ENCODE results near the gene PIK3C2A.
"Not testable (repeated sequence)": the region's sequence is repeated elsewhere in the genome, so short reads cannot be mapped to it uniquely, and the experiment has no call there.

PIK3C2A gene, protein sequence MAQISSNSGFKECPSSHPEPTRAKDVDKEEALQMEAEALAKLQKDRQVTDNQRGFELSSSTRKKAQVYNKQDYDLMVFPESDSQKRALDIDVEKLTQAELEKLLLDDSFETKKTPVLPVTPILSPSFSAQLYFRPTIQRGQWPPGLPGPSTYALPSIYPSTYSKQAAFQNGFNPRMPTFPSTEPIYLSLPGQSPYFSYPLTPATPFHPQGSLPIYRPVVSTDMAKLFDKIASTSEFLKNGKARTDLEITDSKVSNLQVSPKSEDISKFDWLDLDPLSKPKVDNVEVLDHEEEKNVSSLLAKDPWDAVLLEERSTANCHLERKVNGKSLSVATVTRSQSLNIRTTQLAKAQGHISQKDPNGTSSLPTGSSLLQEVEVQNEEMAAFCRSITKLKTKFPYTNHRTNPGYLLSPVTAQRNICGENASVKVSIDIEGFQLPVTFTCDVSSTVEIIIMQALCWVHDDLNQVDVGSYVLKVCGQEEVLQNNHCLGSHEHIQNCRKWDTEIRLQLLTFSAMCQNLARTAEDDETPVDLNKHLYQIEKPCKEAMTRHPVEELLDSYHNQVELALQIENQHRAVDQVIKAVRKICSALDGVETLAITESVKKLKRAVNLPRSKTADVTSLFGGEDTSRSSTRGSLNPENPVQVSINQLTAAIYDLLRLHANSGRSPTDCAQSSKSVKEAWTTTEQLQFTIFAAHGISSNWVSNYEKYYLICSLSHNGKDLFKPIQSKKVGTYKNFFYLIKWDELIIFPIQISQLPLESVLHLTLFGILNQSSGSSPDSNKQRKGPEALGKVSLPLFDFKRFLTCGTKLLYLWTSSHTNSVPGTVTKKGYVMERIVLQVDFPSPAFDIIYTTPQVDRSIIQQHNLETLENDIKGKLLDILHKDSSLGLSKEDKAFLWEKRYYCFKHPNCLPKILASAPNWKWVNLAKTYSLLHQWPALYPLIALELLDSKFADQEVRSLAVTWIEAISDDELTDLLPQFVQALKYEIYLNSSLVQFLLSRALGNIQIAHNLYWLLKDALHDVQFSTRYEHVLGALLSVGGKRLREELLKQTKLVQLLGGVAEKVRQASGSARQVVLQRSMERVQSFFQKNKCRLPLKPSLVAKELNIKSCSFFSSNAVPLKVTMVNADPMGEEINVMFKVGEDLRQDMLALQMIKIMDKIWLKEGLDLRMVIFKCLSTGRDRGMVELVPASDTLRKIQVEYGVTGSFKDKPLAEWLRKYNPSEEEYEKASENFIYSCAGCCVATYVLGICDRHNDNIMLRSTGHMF (N-terminal part only)

DNA sequence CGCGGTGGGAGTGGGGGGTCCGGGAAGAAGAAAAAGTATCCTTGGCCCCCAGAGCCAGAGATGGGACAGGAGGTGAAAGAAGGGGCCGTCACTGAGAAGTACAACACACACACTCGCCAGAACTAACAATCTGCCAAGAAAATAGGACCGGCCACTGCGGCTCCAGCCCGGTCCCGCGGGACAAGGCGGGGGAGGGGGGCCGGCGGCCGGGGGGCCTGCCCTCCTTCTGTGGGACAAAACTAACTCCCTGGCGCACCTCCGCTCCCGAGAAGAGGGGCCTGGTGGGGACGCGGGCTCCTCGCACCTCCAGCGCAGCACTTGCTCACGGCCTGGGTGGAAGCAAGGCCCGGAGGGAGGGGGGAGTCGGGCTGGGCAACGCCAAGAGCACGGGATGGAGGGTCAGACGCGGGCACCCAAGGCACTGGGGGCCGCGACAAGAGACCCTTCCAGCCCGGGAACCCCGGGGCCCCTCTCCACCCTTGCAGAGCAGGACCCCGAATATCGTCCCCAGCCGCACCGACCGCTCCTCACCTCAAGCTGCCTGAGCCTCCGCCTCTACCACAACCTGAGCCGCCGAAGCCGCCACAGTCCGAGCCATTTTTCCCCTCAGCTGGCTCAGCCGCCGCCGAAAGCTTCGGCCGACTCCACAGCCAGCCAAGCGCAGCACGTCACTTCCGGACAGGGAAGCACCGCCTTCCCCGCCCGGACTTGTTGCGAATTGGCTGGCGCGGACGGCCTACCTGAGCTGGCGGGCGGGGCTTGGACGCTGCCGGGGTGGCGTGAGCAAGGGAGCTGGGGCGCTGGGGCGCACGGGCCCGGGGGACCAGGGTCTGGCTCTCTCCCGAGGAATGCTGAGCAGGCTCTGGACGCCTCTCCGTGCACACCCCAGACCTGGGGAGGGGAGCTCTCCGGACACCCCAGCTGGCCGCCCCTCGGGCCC, at the start of gene PIK3C2A:
TSS of gene PIK3C2A (minus strand) at position 670 of the 940 bp plus-strand sequence. CDS start 38,245 bp downstream, outside the sequence.
- DNase-seq (ENCODE audit: low read depth in 1 of 2, low spot score in 1 of 2), result peak; percentile 82 to 91

DNA sequence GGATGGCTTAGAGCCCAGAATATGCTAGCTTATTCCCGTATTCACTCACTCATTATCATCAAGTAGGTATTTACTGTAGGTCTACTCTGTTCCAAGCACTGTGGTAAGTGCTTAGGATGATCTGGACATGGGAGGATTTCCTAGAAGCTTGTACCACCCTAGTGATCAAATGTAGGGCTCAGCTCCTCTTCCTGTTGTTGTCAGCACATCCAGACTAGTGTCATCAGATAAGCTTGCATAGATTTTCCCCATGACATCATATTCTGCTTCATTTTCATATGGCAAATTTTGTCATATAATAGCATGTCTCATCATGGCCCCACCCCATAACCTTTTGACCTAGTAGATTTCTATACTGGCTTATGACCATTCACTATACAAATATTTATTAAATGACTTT, 49.4 kb upstream of the PIK3C2A start:
- DNase-seq (ENCODE audit: low read depth in 1 of 2, low spot score in 1 of 2), result no peak

DNA sequence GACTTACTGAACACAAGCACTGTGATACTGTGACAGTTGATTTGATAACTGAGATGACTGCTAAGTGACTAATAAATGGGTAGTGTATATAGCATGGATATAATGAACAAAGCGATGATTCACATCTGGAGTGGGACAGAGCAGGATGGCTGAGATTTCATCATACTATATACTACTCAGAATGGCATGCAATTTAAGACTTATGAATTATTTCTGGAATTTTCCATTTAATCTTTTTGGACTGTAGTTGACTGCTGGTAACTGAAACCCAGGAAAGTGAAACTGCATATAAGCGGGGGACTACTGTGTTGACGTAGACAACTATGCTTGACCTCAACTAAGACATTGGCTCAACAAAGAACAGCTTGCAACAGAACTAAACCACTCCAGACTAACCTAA, 48.7 kb upstream of the PIK3C2A start:
- DNase-seq (ENCODE audit: low read depth in 1 of 2, low spot score in 1 of 2), result no peak

DNA sequence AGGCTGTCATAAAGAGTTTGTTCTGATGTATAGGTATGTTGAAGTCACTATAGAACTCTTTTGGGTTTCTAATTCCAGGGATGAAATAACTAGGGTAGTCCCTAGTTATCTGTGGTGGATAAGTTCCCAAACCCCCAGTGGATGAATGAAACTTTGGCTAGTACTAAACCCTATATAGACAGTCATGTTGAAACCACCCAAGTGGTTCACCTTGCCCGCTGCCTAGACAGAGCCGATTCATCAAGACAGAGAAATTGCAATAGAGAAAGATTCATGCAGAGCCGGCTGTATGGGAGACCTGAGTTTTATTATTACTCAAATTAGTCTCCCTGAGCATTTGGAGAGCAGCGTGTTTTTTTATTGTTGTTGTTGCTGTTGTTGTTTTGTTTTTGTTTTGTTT, 44.9 kb upstream of the PIK3C2A start:
- DNase-seq (ENCODE audit: low read depth in 1 of 2, low spot score in 1 of 2), result no peak

DNA sequence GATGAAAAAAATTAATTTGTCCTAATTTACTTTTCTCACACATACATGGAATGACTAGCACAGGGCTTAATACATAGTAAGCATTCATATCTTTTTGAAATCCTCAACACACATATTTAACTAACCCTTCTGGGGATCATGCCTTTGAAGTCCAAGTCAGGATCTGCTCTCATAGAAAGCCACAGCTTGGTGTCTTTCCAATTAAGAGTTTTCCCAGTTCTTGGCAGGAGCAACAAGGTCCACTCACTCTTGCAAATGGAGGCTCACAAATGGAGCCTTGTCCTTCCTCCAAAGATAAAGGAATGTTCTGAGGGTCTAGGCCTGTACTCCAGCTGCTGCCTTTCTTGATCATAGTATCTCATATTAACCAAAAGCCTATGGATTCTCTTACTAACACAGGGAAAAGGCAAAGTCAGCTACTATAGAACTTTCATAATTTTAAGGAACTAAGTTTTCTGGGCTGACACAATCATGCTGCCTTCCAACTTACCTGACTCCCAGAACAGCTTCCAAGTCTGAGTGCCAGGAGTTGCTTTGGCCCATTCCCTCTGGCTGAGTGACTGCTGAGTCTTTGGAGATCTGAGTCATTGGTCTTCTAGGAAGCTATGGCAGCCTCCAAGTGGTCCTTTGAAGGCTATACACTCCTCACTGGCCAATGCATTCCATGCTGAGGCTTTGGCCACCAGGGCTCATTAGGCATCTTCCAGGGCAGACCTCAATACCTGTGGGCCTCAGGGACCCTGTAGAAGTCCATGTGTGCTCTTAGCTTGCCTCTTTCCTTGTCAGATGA, 43.0 kb upstream of the PIK3C2A start:
- no peak for DNase-seq (ENCODE audit: low read depth in 1 of 2, low spot score in 1 of 2)

DNA sequence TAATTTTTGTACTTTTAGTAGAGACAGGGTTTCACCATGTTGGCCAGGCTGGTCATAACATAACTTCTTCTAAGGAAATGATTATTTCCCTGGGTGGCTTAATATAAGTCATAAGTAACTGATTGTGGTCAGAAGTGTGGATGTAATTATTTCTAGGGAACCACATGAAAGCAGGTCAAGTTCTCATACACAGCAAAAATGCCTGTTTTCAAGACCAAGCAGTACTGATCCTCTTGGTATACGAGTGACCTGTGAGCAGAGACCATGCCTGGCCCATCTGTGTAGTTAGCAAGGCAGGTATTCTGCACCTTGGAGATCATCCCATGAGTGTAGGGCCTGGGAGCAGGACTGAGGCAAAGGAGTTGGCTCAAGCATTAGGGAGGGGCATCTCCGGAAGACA, 36.3 kb upstream of the PIK3C2A start:
- no peak for DNase-seq (ENCODE audit: low read depth in 1 of 2, low spot score in 1 of 2)

DNA sequence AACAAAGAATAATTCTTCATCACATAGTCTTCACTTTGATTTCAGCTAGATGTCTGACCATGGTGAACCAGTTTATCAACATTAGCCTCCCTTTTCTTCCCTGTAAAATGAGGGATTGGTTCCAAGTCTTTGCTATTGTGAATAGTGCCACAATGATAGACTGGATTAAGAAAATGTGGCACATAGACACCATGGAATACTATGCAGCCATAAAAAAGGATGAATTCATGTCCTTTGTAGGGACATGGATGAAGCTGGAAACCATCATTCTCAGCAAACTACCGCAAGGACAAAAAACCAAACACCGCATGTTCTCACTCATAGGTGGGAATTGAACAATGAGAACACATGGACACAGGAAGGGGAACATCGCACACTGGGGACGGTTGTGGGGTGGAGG, 35.2 kb upstream of the PIK3C2A start:
- DNase-seq (ENCODE audit: low read depth in 1 of 2, low spot score in 1 of 2), result not testable (repeated sequence)

DNA sequence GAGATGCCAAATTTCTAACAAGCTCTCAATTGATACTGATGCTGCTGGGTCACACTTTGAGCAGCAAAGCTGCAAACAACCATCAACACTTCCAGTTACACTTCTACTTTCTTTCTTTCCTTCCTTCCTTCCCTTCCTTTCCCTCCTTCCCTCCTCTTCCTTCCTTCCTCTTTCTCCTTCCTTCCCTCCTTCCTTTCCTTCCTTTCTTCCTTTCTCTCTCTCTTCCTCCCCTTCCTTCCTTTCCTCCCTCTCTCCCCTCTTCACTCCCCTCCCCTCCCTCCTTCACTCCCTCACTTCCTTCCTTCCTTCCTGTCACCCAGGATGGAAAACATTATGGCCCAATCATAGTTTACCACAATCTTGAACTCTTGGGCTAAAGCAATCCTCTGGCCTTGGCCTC, 33.0 kb upstream of the PIK3C2A start:
- DNase-seq (ENCODE audit: low read depth in 1 of 2, low spot score in 1 of 2), result no peak

DNA sequence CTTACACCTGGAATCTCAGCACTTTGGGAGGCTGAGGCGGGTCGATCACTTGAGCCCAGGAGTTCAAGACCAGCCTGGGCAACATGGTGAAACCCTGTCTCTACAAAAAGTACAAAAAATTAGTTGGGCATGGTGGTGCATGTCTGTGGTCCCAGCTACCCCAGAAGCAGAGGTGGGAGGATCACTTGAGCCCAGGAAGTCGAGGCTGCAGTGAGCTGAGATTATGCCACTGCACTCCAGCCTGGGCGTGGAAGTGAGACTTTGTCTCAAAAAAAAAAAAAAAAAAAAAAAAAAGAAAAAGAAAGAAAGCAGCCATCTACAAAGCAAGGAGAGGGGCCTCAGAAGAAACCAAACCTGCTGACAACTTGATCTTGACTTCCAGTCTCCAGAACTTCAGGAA, 32.1 kb upstream of the PIK3C2A start:
- DNase-seq (ENCODE audit: low read depth in 1 of 2, low spot score in 1 of 2), result not testable (repeated sequence)

DNA sequence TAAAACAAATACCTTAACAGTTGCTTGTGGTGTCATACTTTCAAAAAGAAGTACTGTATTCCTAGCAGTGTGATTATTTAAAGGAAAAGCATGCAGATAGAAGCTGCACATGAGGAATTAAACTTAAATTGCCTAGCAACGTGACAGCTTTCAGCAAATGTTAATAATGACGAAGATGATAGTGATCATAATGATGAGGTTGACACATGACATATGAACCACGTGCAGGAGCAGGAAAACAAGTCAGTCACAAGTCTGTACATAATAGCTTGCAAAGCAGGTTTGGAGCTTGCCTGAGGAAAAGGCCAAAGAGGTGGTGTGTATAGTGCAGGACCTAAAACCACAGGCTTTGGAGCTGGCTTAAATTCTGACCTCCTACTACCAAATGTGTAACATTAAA, 30.6 kb upstream of the PIK3C2A start:
- DNase-seq (ENCODE audit: low read depth in 1 of 2, low spot score in 1 of 2), result no peak

DNA sequence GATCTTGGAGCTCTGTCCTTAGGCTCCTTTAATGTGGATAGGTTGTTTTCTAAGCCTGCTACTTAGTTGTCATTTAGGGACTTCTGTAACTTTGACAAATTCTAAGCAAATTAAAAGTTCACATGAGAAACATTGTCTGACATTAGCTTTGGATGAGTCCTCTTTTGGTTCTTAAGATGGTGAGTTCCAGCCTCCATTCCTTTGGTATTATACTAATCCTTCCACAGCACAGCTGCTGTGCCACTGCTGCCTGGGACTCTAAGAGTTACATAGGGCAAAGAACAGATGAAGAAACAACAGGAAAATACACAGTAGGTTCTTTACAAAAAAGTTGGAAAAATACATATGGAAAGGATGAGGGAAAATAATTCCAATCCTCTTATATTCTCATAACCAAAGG, 25.3 kb upstream of the PIK3C2A start:
- DNase-seq (ENCODE audit: low read depth in 1 of 2, low spot score in 1 of 2), result no peak

DNA sequence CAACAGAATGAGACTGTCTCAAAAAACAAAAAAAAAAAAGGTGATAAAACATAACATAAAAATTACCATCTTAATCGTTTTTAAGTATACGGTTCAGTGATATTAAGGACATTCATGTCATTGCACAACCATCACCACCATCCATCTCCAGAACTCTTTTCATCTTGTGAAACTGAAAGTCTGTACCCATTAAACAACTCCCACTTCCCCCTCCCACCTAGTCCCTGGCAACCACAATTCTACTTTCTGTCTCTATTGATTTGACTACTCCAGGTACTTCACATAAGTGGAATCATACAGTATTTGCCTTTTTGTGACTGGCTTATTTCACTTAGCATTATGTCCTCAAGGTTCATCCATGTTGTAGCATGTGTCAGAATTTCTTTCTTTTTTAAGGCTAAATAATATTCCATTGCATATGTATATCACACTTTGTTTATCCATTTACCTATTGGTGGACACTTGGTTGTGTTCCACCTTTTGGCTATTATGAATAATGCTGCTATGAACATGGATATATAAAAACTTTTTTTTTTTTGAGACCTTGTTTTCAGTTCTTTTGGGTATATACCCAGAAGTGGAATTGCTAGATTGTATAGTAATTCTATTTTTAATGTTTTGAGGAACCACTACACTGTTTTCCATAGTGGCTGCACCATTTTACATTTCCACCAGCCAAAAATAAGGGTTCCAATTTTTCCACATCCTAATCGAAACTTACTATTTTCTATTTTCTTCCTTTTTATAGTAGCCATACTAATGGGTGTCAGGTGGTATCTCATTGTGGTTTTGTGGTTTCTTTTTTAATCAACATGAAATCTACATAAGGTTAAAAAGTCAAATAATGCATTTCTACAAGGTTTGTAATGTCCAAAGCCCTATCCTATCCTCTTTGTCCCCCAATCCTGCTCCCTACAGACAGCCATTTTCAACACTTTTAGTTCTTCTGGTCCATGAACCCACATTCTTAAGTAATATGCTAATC, 23.4 kb upstream of the PIK3C2A start:
- DNase-seq (ENCODE audit: low read depth in 1 of 2, low spot score in 1 of 2), result peak in 1 of 2 donors; percentile 54

DNA sequence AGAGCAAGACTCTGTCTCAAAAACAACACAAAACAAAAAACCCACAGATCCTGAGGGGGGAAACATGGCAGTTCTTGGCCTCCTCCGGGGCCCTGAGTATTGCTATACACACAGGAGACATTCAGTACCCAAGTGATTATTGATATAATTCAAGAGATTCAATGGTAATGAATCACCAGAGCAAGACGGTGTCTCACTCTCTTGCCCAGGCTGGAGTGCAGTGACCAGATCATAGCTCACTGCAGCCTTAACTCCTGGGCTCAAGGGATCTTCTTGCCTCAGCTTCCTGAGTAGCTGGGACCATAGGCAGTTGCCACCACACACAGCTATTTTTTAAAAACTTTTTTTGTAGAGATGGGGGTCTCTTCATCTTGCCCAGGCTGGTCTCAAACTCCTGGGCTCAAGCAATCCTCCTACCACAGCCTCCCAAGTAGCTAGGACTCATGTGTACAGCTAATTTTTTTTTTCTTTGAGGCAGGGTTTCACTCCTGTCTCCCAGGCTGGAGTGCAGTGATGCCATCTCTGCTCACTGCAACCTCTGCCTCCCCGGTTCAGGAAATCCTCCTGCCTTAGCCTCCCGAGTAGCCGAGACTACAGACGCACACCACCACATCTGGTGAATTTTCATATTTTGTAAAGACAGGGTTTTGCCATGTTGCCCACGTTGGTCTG, 21.8 kb upstream of the PIK3C2A start:
- DNase-seq (ENCODE audit: low read depth in 1 of 2, low spot score in 1 of 2), result no peak

DNA sequence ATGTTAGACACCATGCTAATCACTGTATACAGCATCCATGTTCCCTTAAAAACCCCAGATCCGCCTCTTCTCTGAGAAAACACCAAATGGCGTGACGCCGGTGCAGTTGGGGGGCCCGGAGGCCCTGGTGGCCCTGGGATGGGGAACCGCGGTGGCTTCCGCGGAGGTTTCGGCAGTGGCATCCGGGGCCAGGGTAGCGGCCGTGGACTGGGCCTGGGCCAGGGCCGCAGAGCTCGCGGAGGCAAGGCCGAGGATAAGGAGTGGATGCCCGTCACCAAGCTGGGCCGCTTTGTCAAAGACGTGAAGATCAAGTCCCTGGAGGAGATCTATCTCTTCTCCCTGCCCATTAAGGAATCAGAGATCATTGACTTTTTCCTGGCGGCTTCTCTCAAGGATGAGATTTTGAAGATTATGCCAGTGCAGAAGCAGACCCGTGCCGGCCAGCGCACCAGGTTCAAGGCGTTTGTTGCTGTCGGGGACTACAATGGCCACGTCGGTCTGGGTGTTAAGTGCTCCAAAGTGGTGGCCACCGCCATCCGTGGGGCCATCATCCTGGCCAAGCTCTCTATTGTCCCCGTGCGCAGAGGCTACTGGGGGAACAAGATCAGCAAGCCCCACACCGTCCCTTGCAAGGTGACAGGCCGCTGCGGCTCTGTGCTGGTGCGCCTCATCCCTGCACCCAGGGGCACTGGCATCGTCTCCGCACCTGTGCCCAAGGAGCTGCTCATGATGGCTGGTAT, 20.6 kb upstream of the PIK3C2A start:
- not testable (repeated sequence) for DNase-seq (ENCODE audit: low read depth in 1 of 2, low spot score in 1 of 2)

DNA sequence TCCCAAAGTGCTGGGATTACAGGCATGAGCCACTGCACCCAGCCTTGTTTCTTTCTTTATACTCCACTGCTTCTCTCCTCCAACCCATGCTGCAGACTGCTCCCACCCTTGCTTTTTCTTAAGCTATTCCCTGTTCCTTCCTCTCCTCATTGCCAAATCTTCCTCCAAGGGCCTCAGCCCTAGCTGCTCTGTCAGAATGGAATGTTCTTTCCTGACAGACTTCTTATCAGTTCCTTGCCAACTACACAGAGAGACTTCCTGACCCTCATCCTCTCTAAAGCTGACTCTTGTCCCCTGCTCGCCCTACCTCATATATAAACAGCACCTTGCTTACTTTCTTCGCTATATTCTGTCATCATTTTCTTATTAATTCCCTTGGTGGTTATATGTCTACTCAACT, 16.9 kb upstream of the PIK3C2A start:
- no peak for DNase-seq (ENCODE audit: low read depth in 1 of 2, low spot score in 1 of 2)

DNA sequence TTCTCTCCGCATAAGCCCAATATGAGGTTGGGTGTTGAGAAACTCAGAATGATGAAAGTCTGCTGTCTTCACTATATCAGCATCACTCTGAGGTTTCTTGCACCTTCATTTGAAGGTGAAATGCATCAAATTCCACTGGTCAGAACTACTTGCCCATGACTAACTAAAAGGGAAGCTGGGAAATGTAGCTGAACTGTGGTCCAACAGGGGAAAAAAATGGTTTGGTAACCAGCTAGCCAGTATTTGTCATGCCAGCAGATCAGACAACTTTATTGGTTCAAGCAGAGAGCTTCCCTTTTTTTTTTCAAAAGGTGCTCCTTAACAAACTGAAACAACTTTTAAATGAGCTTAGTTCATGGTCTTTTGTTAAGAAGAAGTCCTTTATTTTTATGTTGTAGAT, 14.2 kb upstream of the PIK3C2A start:
- DNase-seq (ENCODE audit: low read depth in 1 of 2, low spot score in 1 of 2), result no peak

DNA sequence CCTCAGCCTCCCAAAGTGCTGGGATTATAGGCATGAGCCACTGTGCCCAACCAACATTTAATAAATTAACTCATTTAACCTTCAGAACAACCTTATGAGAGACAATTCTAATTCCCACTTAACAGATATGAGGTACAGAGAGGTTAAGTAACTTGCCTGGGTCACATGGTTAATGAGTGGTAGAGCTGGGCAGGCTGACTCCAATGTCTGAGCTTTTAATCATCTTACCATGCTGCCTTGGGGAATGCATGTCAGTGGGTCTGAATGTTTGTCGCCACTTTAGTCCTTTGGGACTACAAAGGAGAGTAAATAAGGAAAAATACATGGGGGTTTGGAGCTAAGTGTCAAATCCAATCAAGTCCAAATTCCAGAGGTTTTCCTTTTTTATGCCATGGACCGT, 11.2 kb upstream of the PIK3C2A start:
- no peak for DNase-seq (ENCODE audit: low read depth in 1 of 2, low spot score in 1 of 2)
